HG02798 (cell line): ENCODE data around the gene GTSF1L.
"Not testable (repeated sequence)": the region's sequence is repeated elsewhere in the genome, so short reads cannot be mapped to it uniquely, and the experiment has no call there.

ENCODE experiments used
- ATAC-seq: cut with Tn5 transposase; IDR thresholded peaks from one replicate; pipeline ENCODE4 v1.9.1; 2021; ENCODE audit warnings: mild to moderate bottlenecking; ENCODE audit not compliant: unreplicated experiment, poor library complexity

Gene GTSF1L

GRCh38 chr20:43726811-43727338 is at the start of gene GTSF1L:
GTSF1L (minus strand) TSS chr20:43727002; CDS start chr20:43726694, 308 bp downstream.
- ATAC-seq, result no peak

- ATAC-seq, result no peak
Measured at GRCh38 chr20:43774754-43775153, 48.0 kb upstream of the GTSF1L start.

- no peak for ATAC-seq
Measured at GRCh38 chr20:43771503-43772190, 44.8 kb upstream of the GTSF1L start.

GRCh38 chr20:43770342-43770741 is 43.5 kb upstream of the GTSF1L start:
- no peak for ATAC-seq

GRCh38 chr20:43767686-43768474 is 41.1 kb upstream of the GTSF1L start:
- no peak for ATAC-seq

GRCh38 chr20:43766917-43767316 is 40.1 kb upstream of the GTSF1L start:
- no peak for ATAC-seq

GRCh38 chr20:43766385-43766784 is 39.6 kb upstream of the GTSF1L start:
- ATAC-seq, result no peak

- ATAC-seq, result no peak
Measured at GRCh38 chr20:43765916-43766315, 39.1 kb upstream of the GTSF1L start.

- no peak for ATAC-seq
Measured at GRCh38 chr20:43762911-43763310, 36.1 kb upstream of the GTSF1L start.

GRCh38 chr20:43761386-43762340 is 34.9 kb upstream of the GTSF1L start:
- no peak for ATAC-seq

- not testable (repeated sequence) for ATAC-seq
Measured at GRCh38 chr20:43757888-43758287, 31.1 kb upstream of the GTSF1L start.

GRCh38 chr20:43755851-43756250 is 29.0 kb upstream of the GTSF1L start:
- no peak for ATAC-seq

GRCh38 chr20:43755390-43755789 is 28.6 kb upstream of the GTSF1L start:
- no peak for ATAC-seq

- peak; percentile 56 for ATAC-seq
Measured at GRCh38 chr20:43752561-43753301, 25.9 kb upstream of the GTSF1L start.

GRCh38 chr20:43752051-43752360 is 25.2 kb upstream of the GTSF1L start:
- no peak for ATAC-seq

- ATAC-seq, result peak; percentile 83
Measured at GRCh38 chr20:43751167-43752050, 24.6 kb upstream of the GTSF1L start.

- no peak for ATAC-seq
Measured at GRCh38 chr20:43750774-43751166, 24.0 kb upstream of the GTSF1L start.

GRCh38 chr20:43749734-43750294 is 23.0 kb upstream of the GTSF1L start:
- ATAC-seq, result no peak

GRCh38 chr20:43748274-43748673 is 21.5 kb upstream of the GTSF1L start:
- ATAC-seq, result no peak
